Stomach smooth muscle (tissue), 2 donors: ENCODE results near the gene AARS1.
"Not testable (repeated sequence)": the region's sequence is repeated elsewhere in the genome, so short reads cannot be mapped to it uniquely, and the experiment has no call there.

Experiments
- H3K27ac ChIP-seq: one replicate; pipeline ENCODE4 v1.7.0; 2013; ENCODE audit warnings: mild to moderate bottlenecking, low read length, inconsistent platforms
- H3K27me3 ChIP-seq, 2 donors: one replicate each; pipeline ENCODE4 v1.7.0; 2013; ENCODE audit warnings: low read length in 2 of 2; ENCODE audit not compliant: insufficient read depth in 2 of 2, control insufficient read depth in 1 of 2
- H3K36me3 ChIP-seq, 2 donors: one replicate each; pipeline ENCODE4 v1.7.0; 2013; ENCODE audit warnings: low read length in 2 of 2; ENCODE audit not compliant: control insufficient read depth in 2 of 2, insufficient read depth in 2 of 2
- H3K4me1 ChIP-seq: one replicate; pipeline ENCODE4 v1.7.0; 2013; ENCODE audit warnings: low read length; ENCODE audit not compliant: control insufficient read depth, insufficient read depth
- H3K4me3 ChIP-seq, 2 donors: one replicate each; pipeline ENCODE4 v1.7.0; 2013; ENCODE audit warnings: low read length in 2 of 2
- H3K9ac ChIP-seq, 2 donors: one replicate each; pipeline ENCODE4 v1.7.0; 2013; ENCODE audit warnings: low read length in 2 of 2, mild to moderate bottlenecking in 1 of 2
- H3K9me3 ChIP-seq, 2 donors: one replicate each; pipeline ENCODE4 v1.7.0; 2013; ENCODE audit warnings: low read length in 2 of 2; ENCODE audit not compliant: control insufficient read depth in 2 of 2
- donor health status: healthy.
- donor health status: Pancreatic carcinoma.

AARS1 gene

GRCh38 chr16:70302745-70303144 lies 13.4 kb upstream of the AARS1 start:
- peaks cover 3% of the 10 kb centered on the region in 2 donors for H3K9me3 ChIP-seq
- peaks cover 11% of the 10 kb centered on the region for H3K4me1 ChIP-seq
- no peaks in the 10 kb centered on the region for H3K27me3 ChIP-seq
- H3K27ac ChIP-seq = no peak overlapping the region
- no peak overlapping the region for H3K9ac ChIP-seq
- H3K4me3 ChIP-seq = no peak overlapping the region
- no peaks in the 10 kb centered on the region for H3K36me3 ChIP-seq

- Histone ChIP-seq H3K27me3 (no peaks in the 10 kb centered on the region), H3K4me3 (no peak overlapping the region), H3K4me1 (peaks cover 11% of the 10 kb centered on the region), H3K27ac (no peak overlapping the region), H3K36me3 (no peaks in the 10 kb centered on the region), H3K9me3 (peaks cover 3% of the 10 kb centered on the region in 2 donors), H3K9ac (no peak overlapping the region)
These were observed 11.8 kb upstream of the AARS1 start for GRCh38 chr16:70301121-70301520.

GRCh38 chr16:70298988-70299938 lies 10.0 kb upstream of the AARS1 start, which contains the start of gene DDX19B:
TSS of gene DDX19B (plus strand) at chr16:70299186. CDS start at chr16:70299298, 112 bp downstream.
- Histone ChIP-seq H3K36me3 (no peaks in the 10 kb centered on the region), H3K9ac (peak within 1 kb of the TSS; percentile 98 to 99), H3K27me3 (no peaks in the 10 kb centered on the region), H3K4me1 (peaks cover 11% of the 10 kb centered on the region), H3K4me3 (peak within 1 kb of the TSS; percentile 94 to 99), H3K9me3 (peaks cover 3% of the 10 kb centered on the region in 2 donors), H3K27ac (peak within 1 kb of the TSS; percentile 96)

- H3K36me3 ChIP-seq = no peaks in the 10 kb centered on the region
- H3K27me3 ChIP-seq = no peaks in the 10 kb centered on the region
- peaks cover 11% of the 10 kb centered on the region for H3K4me1 ChIP-seq
These were observed 6.3 kb upstream of the AARS1 start for GRCh38 chr16:70295634-70296033.

GRCh38 chr16:70294385-70295025 lies 5.2 kb upstream of the AARS1 start:
- Histone ChIP-seq H3K27ac (no peak overlapping the region), H3K4me3 (no peak overlapping the region), H3K4me1 (peaks cover 6% of the 10 kb centered on the region), H3K9ac (no peak overlapping the region), H3K9me3 (no peaks in the 10 kb centered on the region), H3K36me3 (no peaks in the 10 kb centered on the region), H3K27me3 (no peaks in the 10 kb centered on the region)

More at GRCh38 chr16:70295634-70296033, 6.3 kb upstream of the AARS1 start:
- Histone ChIP-seq H3K9me3 (no peaks in the 10 kb centered on the region), H3K9ac (no peak overlapping the region), H3K27ac (no peak overlapping the region), H3K4me3 (no peak overlapping the region)

- H3K9ac ChIP-seq, H3K27me3 ChIP-seq, H3K27ac ChIP-seq, H3K4me3 ChIP-seq, H3K4me1 ChIP-seq, H3K36me3 ChIP-seq, H3K9me3 ChIP-seq: not testable (repeated sequence)
These were observed 2.8 kb upstream of the AARS1 start for GRCh38 chr16:70292148-70292547.

GRCh38 chr16:70290949-70291519 lies 1.7 kb upstream of the AARS1 start:
- H3K4me1 ChIP-seq = peaks cover 3% of the 10 kb centered on the region
- H3K4me3 ChIP-seq = no peak overlapping the region
- no peak overlapping the region for H3K9ac ChIP-seq
- H3K27me3 ChIP-seq = no peaks in the 10 kb centered on the region
- no peaks in the 10 kb centered on the region for H3K9me3 ChIP-seq
- no peaks in the 10 kb centered on the region for H3K36me3 ChIP-seq
- no peak overlapping the region for H3K27ac ChIP-seq

- not testable (repeated sequence) for H3K9ac ChIP-seq, H3K27ac ChIP-seq, H3K27me3 ChIP-seq, H3K9me3 ChIP-seq, H3K4me1 ChIP-seq
- Histone ChIP-seq H3K36me3 (peaks cover 9 to 11% of the 10 kb centered on the region in 2 donors), H3K4me3 (peak overlapping the region in 1 of 2 donors; percentile 3)
These were observed 1.9 kb downstream of the AARS1 start for GRCh38 chr16:70287304-70287971.

GRCh38 chr16:70276392-70276791 lies 12.9 kb downstream of the AARS1 start:
- Histone ChIP-seq H3K27ac (no peak overlapping the region), H3K9me3 (no peaks in the 10 kb centered on the region), H3K4me3 (no peak overlapping the region), H3K27me3 (no peaks in the 10 kb centered on the region), H3K36me3 (peaks cover 31 to 40% of the 10 kb centered on the region in 2 donors), H3K4me1 (no peaks in the 10 kb centered on the region), H3K9ac (no peak overlapping the region)

- H3K4me3 ChIP-seq = no peak overlapping the region
- no peaks in the 10 kb centered on the region for H3K4me1 ChIP-seq
- H3K27ac ChIP-seq = no peak overlapping the region
- H3K27me3 ChIP-seq = no peaks in the 10 kb centered on the region
- peaks cover 47 to 52% of the 10 kb centered on the region in 2 donors for H3K36me3 ChIP-seq
- no peak overlapping the region for H3K9ac ChIP-seq
- no peaks in the 10 kb centered on the region for H3K9me3 ChIP-seq
These were observed 17.6 kb downstream of the AARS1 start for GRCh38 chr16:70271696-70272095.
